NCI-H2196 (cell line): ENCODE results near the gene CCDC88C.

Experiments used
- DNase-seq: peaks from one replicate; lab custom pipeline; 2025; ENCODE audit not compliant: unreplicated experiment; lab: John Stamatoyannopoulos, UW

The CCDC88C gene

GRCh38 chr14:91350813-91351511 is 66.7 kb downstream of the CCDC88C start:
- no peak for DNase-seq

GRCh38 chr14:91350483-91350812 is 67.2 kb downstream of the CCDC88C start:
- no peak for DNase-seq

- no peak for DNase-seq
Observed at GRCh38 chr14:91349481-91350074, 68.0 kb downstream of the CCDC88C start.

- DNase-seq: no peak
Observed at GRCh38 chr14:91348845-91349465, 68.7 kb downstream of the CCDC88C start.

- DNase-seq: no peak
Observed at GRCh38 chr14:91346838-91347173, 70.8 kb downstream of the CCDC88C start.

GRCh38 chr14:91344096-91344495 is 73.5 kb downstream of the CCDC88C start:
- no peak for DNase-seq

GRCh38 chr14:91343051-91343450 is 74.6 kb downstream of the CCDC88C start:
- DNase-seq: no peak

- DNase-seq: no peak
Observed at GRCh38 chr14:91342206-91342760, 75.3 kb downstream of the CCDC88C start.

GRCh38 chr14:91341751-91342154 is 75.9 kb downstream of the CCDC88C start:
- DNase-seq: no peak

GRCh38 chr14:91341334-91341733 is 76.3 kb downstream of the CCDC88C start:
- no peak for DNase-seq

- DNase-seq: no peak
Observed at GRCh38 chr14:91339671-91340369, 77.8 kb downstream of the CCDC88C start.

- no peak for DNase-seq
Observed at GRCh38 chr14:91339076-91339475, 78.5 kb downstream of the CCDC88C start.

- DNase-seq: no peak
Observed at GRCh38 chr14:91338379-91338778, 79.2 kb downstream of the CCDC88C start.

GRCh38 chr14:91337699-91338335 is 79.8 kb downstream of the CCDC88C start:
- no peak for DNase-seq

- no peak for DNase-seq
Observed at GRCh38 chr14:91336093-91336450, 81.5 kb downstream of the CCDC88C start.

GRCh38 chr14:91335191-91336092 is 82.2 kb downstream of the CCDC88C start:
- DNase-seq: no peak

- no peak for DNase-seq
Observed at GRCh38 chr14:91333650-91334039, 84.0 kb downstream of the CCDC88C start.

- DNase-seq: no peak
Observed at GRCh38 chr14:91332986-91333649, 84.5 kb downstream of the CCDC88C start.

GRCh38 chr14:91332171-91332985 is 85.2 kb downstream of the CCDC88C start:
- DNase-seq: no peak
